ENCODE measurements around the gene DENND6B.

- TF ChIP-seq, protein P1, sequence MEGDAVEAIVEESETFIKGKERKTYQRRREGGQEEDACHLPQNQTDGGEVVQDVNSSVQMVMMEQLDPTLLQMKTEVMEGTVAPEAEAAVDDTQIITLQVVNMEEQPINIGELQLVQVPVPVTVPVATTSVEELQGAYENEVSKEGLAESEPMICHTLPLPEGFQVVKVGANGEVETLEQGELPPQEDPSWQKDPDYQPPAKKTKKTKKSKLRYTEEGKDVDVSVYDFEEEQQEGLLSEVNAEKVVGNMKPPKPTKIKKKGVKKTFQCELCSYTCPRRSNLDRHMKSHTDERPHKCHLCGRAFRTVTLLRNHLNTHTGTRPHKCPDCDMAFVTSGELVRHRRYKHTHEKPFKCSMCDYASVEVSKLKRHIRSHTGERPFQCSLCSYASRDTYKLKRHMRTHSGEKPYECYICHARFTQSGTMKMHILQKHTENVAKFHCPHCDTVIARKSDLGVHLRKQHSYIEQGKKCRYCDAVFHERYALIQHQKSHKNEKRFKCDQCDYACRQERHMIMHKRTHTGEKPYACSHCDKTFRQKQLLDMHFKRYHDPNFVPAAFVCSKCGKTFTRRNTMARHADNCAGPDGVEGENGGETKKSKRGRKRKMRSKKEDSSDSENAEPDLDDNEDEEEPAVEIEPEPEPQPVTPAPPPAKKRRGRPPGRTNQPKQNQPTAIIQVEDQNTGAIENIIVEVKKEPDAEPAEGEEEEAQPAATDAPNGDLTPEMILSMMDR (IDR thresholded peaks at IDR 0.05; ENCODE audit: low read depth, low read length): no peak
- TF ChIP-seq MYC (IDR thresholded peaks at IDR 0.05; ENCODE audit: low read depth, low read length): no peak
Measured at GRCh38 chr22:50262973-50263617, 63.7 kb downstream of the DENND6B start.
